H9 (cell line): ENCODE results near the gene VOPP1. TPM values are rescaled to one million over a fixed set of nuclear protein-coding genes. Genes with fewer than 3 reads are reported as not detected.

Source experiments
- DNase-seq: peaks from one replicate; pipeline ENCODE4 v3.0.0-alpha.2; 2017
- H2AFZ ChIP-seq: one replicate; pipeline ENCODE4 v1.6.1; 2013; ENCODE audit warnings: mild to moderate bottlenecking, low read length, control low read depth, moderate library complexity
- H2AK5ac ChIP-seq: 2 replicates; pipeline ENCODE4 v1.6.1; 2013; ENCODE audit warnings: low read length, control low read depth, mixed read lengths; ENCODE audit not compliant: insufficient read length
- H2BK120ac ChIP-seq: one replicate; pipeline ENCODE4 v1.6.1; 2013; ENCODE audit warnings: low read depth, mild to moderate bottlenecking, low read length, control low read depth, inconsistent platforms; ENCODE audit not compliant: poor library complexity, severe bottlenecking
- H2BK12ac ChIP-seq: 2 replicates; pipeline ENCODE4 v1.6.1; 2013; ENCODE audit warnings: low read length, control low read depth, mixed read lengths, low read depth; ENCODE audit not compliant: insufficient read length
- H2BK15ac ChIP-seq: 2 replicates; pipeline ENCODE4 v1.6.1; 2013; ENCODE audit warnings: low read depth, low read length, control low read depth
- H2BK20ac ChIP-seq: one replicate; pipeline ENCODE4 v1.6.1; 2013; ENCODE audit warnings: low read depth, mild to moderate bottlenecking, low read length, control low read depth, inconsistent platforms; ENCODE audit not compliant: poor library complexity, severe bottlenecking
- H2BK5ac ChIP-seq: 2 replicates; pipeline ENCODE4 v1.6.1; 2013; ENCODE audit warnings: low read length, control low read depth, mixed read lengths; ENCODE audit not compliant: insufficient read length
- H3K14ac ChIP-seq: 2 replicates; pipeline ENCODE4 v1.6.1; 2013; ENCODE audit warnings: low read length, control low read depth; ENCODE audit not compliant: insufficient read depth
- H3K18ac ChIP-seq: 2 replicates; pipeline ENCODE4 v1.6.1; 2013; ENCODE audit warnings: low read depth, mild to moderate bottlenecking, mixed read lengths, low read length, control low read depth; ENCODE audit not compliant: insufficient read length
- H3K23ac ChIP-seq: 2 replicates; pipeline ENCODE4 v1.6.1; 2013; ENCODE audit warnings: low read length, control low read depth, mixed read lengths, low read depth; ENCODE audit not compliant: insufficient read length
- H3K23me2 ChIP-seq: 2 replicates; pipeline ENCODE4 v1.6.1; 2013; ENCODE audit warnings: low read depth, mild to moderate bottlenecking, mixed read lengths, low read length, control low read depth; ENCODE audit not compliant: insufficient read length, poor library complexity, severe bottlenecking
- H3K27ac ChIP-seq: 2 replicates; pipeline ENCODE4 v1.5.1; 2013; ENCODE audit warnings: low read length, control low read depth, mixed read lengths, low read depth; ENCODE audit not compliant: insufficient read length
- H3K27me3 ChIP-seq: 2 replicates; pipeline ENCODE4 v1.6.1; 2013; ENCODE audit warnings: low read length, control low read depth, inconsistent platforms; ENCODE audit not compliant: insufficient read depth
- H3K4ac ChIP-seq: 2 replicates; pipeline ENCODE4 v1.6.1; 2013; ENCODE audit warnings: low read depth, mild to moderate bottlenecking, control low read depth, inconsistent platforms, low read length, moderate library complexity
- H3K4me1 ChIP-seq: 2 replicates; pipeline ENCODE4 v1.6.1; 2013; ENCODE audit warnings: low read length, control low read depth, inconsistent platforms; ENCODE audit not compliant: insufficient read depth
- H3K4me2 ChIP-seq: 2 replicates; pipeline ENCODE4 v1.6.1; 2013; ENCODE audit warnings: low read length, control low read depth, mixed read lengths; ENCODE audit not compliant: insufficient read length, insufficient read depth
- H3K56ac ChIP-seq: 2 replicates; pipeline ENCODE4 v1.6.1; 2013; ENCODE audit warnings: low read depth, mild to moderate bottlenecking, mixed read lengths, low read length, control low read depth; ENCODE audit not compliant: insufficient read length
- H3K79me1 ChIP-seq: 2 replicates; pipeline ENCODE4 v1.6.1; 2013; ENCODE audit warnings: low read depth, mild to moderate bottlenecking, moderate library complexity, low read length, control low read depth, inconsistent platforms; ENCODE audit not compliant: insufficient read depth, poor library complexity, severe bottlenecking
- H3K79me2 ChIP-seq: 2 replicates; pipeline ENCODE4 v1.6.1; 2013; ENCODE audit warnings: low read length, control low read depth, inconsistent platforms; ENCODE audit not compliant: insufficient read depth
- H3K9ac ChIP-seq: 2 replicates; pipeline ENCODE4 v1.6.1; 2013; ENCODE audit warnings: low read length, control low read depth, mixed read lengths; ENCODE audit not compliant: insufficient read length; ENCODE audit errors: extremely low read depth
- H3K9me3 ChIP-seq: one replicate; pipeline ENCODE4 v1.6.1; 2013; ENCODE audit warnings: low read depth, low read length, inconsistent platforms; ENCODE audit not compliant: control insufficient read depth
- H3T11ph ChIP-seq: one replicate; pipeline ENCODE4 v1.6.1; 2013; ENCODE audit warnings: mild to moderate bottlenecking, low read length, control low read depth, inconsistent platforms
- H4K20me1 ChIP-seq: one replicate; pipeline ENCODE4 v1.6.1; 2013; ENCODE audit not compliant: control insufficient read depth, insufficient read length, insufficient read depth
- H4K5ac ChIP-seq: 2 replicates; pipeline ENCODE4 v1.6.1; 2013; ENCODE audit warnings: low read depth, mild to moderate bottlenecking, mixed read lengths, low read length, control low read depth; ENCODE audit not compliant: insufficient read length
- H4K8ac ChIP-seq: replicated peaks from 2 replicates; pipeline ENCODE4 v1.6.1; 2013; ENCODE audit warnings: low read length, control low read depth, mixed read lengths, low read depth; ENCODE audit not compliant: insufficient read length
- H4K91ac ChIP-seq: 2 replicates; pipeline ENCODE4 v1.6.1; 2013; ENCODE audit warnings: low read depth, mild to moderate bottlenecking, moderate library complexity, mixed read lengths, low read length, control low read depth; ENCODE audit not compliant: insufficient read length
- H3K27ac Mint-ChIP-seq, 3 experiments: 2 replicates in 2 of 3; 3 replicates in 1 of 3; pipeline ENCODE4 v1.8.0; 2020 to 2021; ENCODE audit warnings: mixed read lengths in 3 of 3, mild to moderate bottlenecking in 1 of 3, moderate library complexity in 1 of 3
- H3K27me3 Mint-ChIP-seq: 2 replicates; pipeline ENCODE4 v1.8.0; 2021; ENCODE audit warnings: low read depth, mild to moderate bottlenecking, moderate library complexity, mixed read lengths
- H3K36me3 Mint-ChIP-seq, 3 experiments: 2 replicates in 2 of 3; 3 replicates in 1 of 3; pipeline ENCODE4 v1.8.0; 2020 to 2021; ENCODE audit warnings: low read depth in 3 of 3, mixed read lengths in 3 of 3; ENCODE audit not compliant: insufficient read depth in 1 of 3
- H3K4me1 Mint-ChIP-seq, 2 experiments: 2 replicates each; pipeline ENCODE4 v1.8.0; 2020; ENCODE audit warnings: mixed read lengths in 2 of 2
- H3K4me3 Mint-ChIP-seq, 2 experiments: 2 replicates in 1 of 2; 3 replicates in 1 of 2; pipeline ENCODE4 v1.8.0; 2020 to 2021; ENCODE audit warnings: mild to moderate bottlenecking in 2 of 2, mixed read lengths in 2 of 2, moderate library complexity in 1 of 2
- H3K9me3 Mint-ChIP-seq, 2 experiments: 2 replicates in 1 of 2; 3 replicates in 1 of 2; pipeline ENCODE4 v1.8.0; 2020; ENCODE audit warnings: mild to moderate bottlenecking in 2 of 2, mixed read lengths in 2 of 2, moderate library complexity in 1 of 2
- CTCF ChIP-seq: fragments of 200-600 bp; sonication (generic); conservative IDR thresholded peaks from 3 replicates; pipeline ENCODE4 v1.8.0; 2021; ENCODE audit warnings: antibody characterized with exemption, mild to moderate bottlenecking
- WGBS: extraction: QIAGEN DNeasy Blood & Tissue Kit; methylation state at CpG from one replicate; pipeline ENCODE4 v1.1.7; 2013; ENCODE audit warnings: missing lambda C conversion rate, low lambda C conversion rate, mixed read lengths; ENCODE audit not compliant: insufficient read length; ENCODE audit errors: extremely low coverage; 5-methylcytosine and 5-hydroxymethylcytosine counted together
- total RNA-seq: library from RNA; stranded (reverse); gene quantifications from 2 replicates; pipeline ENCODE4 v1.2.1, GENCODE V29; 2021

Gene VOPP1
- total RNA-seq, 1 experiment from 2014 or later, result 55.7 TPM

GRCh38 chr7:55533050-55533728 lies 39.1 kb downstream of the VOPP1 start:
- Histone ChIP-seq H4K20me1 (peaks cover 2% of the 10 kb centered on the region), H2BK120ac (no peak overlapping the region), H3K4me2 (no peak overlapping the region), H2BK12ac (no peak overlapping the region), H3K23me2 (no peaks in the 10 kb centered on the region), H2BK5ac (no peak overlapping the region), H3K9me3 (no peaks in the 10 kb centered on the region), H3T11ph (no peak overlapping the region), H3K9ac (no peak overlapping the region), H3K27me3 (no peaks in the 10 kb centered on the region), H3K4me1 (peaks cover 4% of the 10 kb centered on the region; the same call in 1 of the 2 replicates), H3K56ac (no peak overlapping the region), H3K27ac (no peak overlapping the region), H3K79me1 (peaks cover 6% of the 10 kb centered on the region), H3K14ac (no peak overlapping the region), H4K5ac (no peak overlapping the region), H2AFZ (no peak overlapping the region), H3K4ac (no peak overlapping the region), H2AK5ac (no peak overlapping the region), H4K8ac (no peak overlapping the region), H2BK15ac (no peak overlapping the region), H3K18ac (no peak overlapping the region), H4K91ac (no peak overlapping the region), H3K79me2 (peaks cover 11% of the 10 kb centered on the region; the same call in 1 of the 2 replicates), H2BK20ac (no peak overlapping the region), H3K23ac (no peak overlapping the region)
- WGBS, result no CpG with 5 or more reads among the region's 4 CpGs
- TF ChIP-seq CTCF, result no peak
- DNase-seq, result no peak
- H3K27ac Mint-ChIP-seq, result peak overlapping the region in 1 of 3 experiments; percentile 88; a peak in 4 of 7 replicates
- H3K36me3 Mint-ChIP-seq, result peaks cover 0 to 2% (median 0%) of the 10 kb centered on the region in 3 experiments; a peak in 2 of 7 replicates
- no peaks in the 10 kb centered on the region for H3K9me3 Mint-ChIP-seq
- peaks cover 58 to 65% of the 10 kb centered on the region in 2 experiments for H3K4me1 Mint-ChIP-seq
- H3K4me3 Mint-ChIP-seq, result no peak overlapping the region
- H3K27me3 Mint-ChIP-seq, result no peaks in the 10 kb centered on the region
